HEK293 (cell line): Measurements from ENCODE around the gene FOXN4.
A peak's percentile ranks its signal among the peaks of the same experiment; 100 is the strongest.

ENCODE experiments used
- CTCF ChIA-PET: fragments of 350-600 bp; formaldehyde crosslinking; extraction: SDS; loops from one replicate; lab custom pipeline; 2021; ENCODE audit warnings: antibody characterized with exemption; lab: Yijun Ruan, JAX
- POLR2A ChIA-PET: fragments of 300-600 bp; formaldehyde crosslinking; extraction: SDS; loops from one replicate; lab custom pipeline; 2020; ENCODE audit warnings: antibody characterized with exemption, inconsistent platforms; lab: Yijun Ruan, JAX
- H3K27ac ChIP-seq: fragments of 200-500 bp; sonication (Bioruptor generic); 2 replicates; pipeline ENCODE4 v1.5.1; 2014; ENCODE audit warnings: low read depth, low read length, control low read depth, inconsistent platforms; ENCODE audit errors: extremely low read depth
- H3K36me3 ChIP-seq, 2 experiments: fragments of 200-500 bp in 1 of 2; sonication (Bioruptor generic) in 1 of 2; 1 replicate in 1 of 2; 2 replicates in 1 of 2; pipeline ENCODE4 v1.5.1; 2014 to 2017; ENCODE audit warnings: inconsistent platforms in 2 of 2, low read length in 2 of 2; ENCODE audit not compliant: control insufficient read depth in 2 of 2, insufficient read depth in 1 of 2
- H3K4me1 ChIP-seq: fragments of 200-500 bp; sonication (Bioruptor generic); 2 replicates; pipeline ENCODE4 v1.5.1; 2014; ENCODE audit warnings: mild to moderate bottlenecking, low read length, inconsistent platforms; ENCODE audit not compliant: control insufficient read depth, insufficient read depth
- H3K4me3 ChIP-seq: 2 replicates; pipeline ENCODE4 v1.5.1; 2011; ENCODE audit warnings: low read depth, mild to moderate bottlenecking, control low read depth, low read length, moderate library complexity
- H3K9me3 ChIP-seq: fragments of 200-500 bp; sonication (Bioruptor generic); 2 replicates; pipeline ENCODE4 v1.5.1; 2014; ENCODE audit warnings: low read depth, low read length, inconsistent platforms; ENCODE audit not compliant: control insufficient read depth, insufficient read depth
- HIC1 ChIP-seq: fragments of 450-650 bp; formaldehyde crosslinking; IDR thresholded peaks from 2 replicates; pipeline ENCODE4 v1.5.1; 2016; ENCODE audit warnings: missing biosample characterization, missing genetic modification characterization
- PRDM10 ChIP-seq: fragments of 450-650 bp; formaldehyde crosslinking; IDR thresholded peaks from 2 replicates; pipeline ENCODE4 v1.5.1; 2016; ENCODE audit warnings: missing biosample characterization, missing genetic modification characterization
- PRDM4 ChIP-seq: fragments of 450-650 bp; formaldehyde crosslinking; IDR thresholded peaks from 2 replicates; pipeline ENCODE4 v1.5.1; 2017; ENCODE audit warnings: missing biosample characterization, missing genetic modification characterization
- RBAK ChIP-seq: fragments of 450-650 bp; formaldehyde crosslinking; IDR thresholded peaks from 2 replicates; pipeline ENCODE4 v1.5.1; 2016; ENCODE audit warnings: missing biosample characterization, missing genetic modification characterization
- ZBTB48 ChIP-seq: fragments of 450-650 bp; formaldehyde crosslinking; IDR thresholded peaks from 2 replicates; pipeline ENCODE4 v1.5.1; 2016; ENCODE audit warnings: missing biosample characterization, missing genetic modification characterization
- ZNF184 ChIP-seq: fragments of 450-650 bp; IDR thresholded peaks from 2 replicates; pipeline ENCODE4 v1.5.1; 2018; ENCODE audit warnings: missing biosample characterization, mild to moderate bottlenecking, missing genetic modification characterization
- ZNF239 ChIP-seq: fragments of 450-650 bp; formaldehyde crosslinking; IDR thresholded peaks from 2 replicates; pipeline ENCODE4 v1.5.1; 2016; ENCODE audit warnings: missing biosample characterization, missing genetic modification characterization
- ZNF280C ChIP-seq: fragments of 450-650 bp; formaldehyde crosslinking; IDR thresholded peaks from 2 replicates; pipeline ENCODE4 v1.5.1; 2016; ENCODE audit warnings: missing biosample characterization, missing genetic modification characterization
- ZNF362 ChIP-seq: fragments of 450-650 bp; formaldehyde crosslinking; IDR thresholded peaks from 2 replicates; pipeline ENCODE4 v1.5.1; 2016; ENCODE audit warnings: missing biosample characterization, missing genetic modification characterization
- ZNF610 ChIP-seq: fragments of 450-650 bp; formaldehyde crosslinking; IDR thresholded peaks from 2 replicates; pipeline ENCODE4 v1.5.1; 2016; ENCODE audit warnings: missing biosample characterization, missing genetic modification characterization, borderline replicate concordance
- ZNF747 ChIP-seq: fragments of 450-650 bp; formaldehyde crosslinking; IDR thresholded peaks from 2 replicates; pipeline ENCODE4 v1.5.1; 2016; ENCODE audit warnings: missing biosample characterization, missing genetic modification characterization
- ZNF792 ChIP-seq: fragments of 450-650 bp; formaldehyde crosslinking; IDR thresholded peaks from 2 replicates; pipeline ENCODE4 v1.5.1; 2016; ENCODE audit warnings: missing biosample characterization, missing genetic modification characterization
- ZSCAN18 ChIP-seq: fragments of 450-650 bp; formaldehyde crosslinking; IDR thresholded peaks from 2 replicates; pipeline ENCODE4 v1.5.1; 2016; ENCODE audit warnings: missing biosample characterization, missing genetic modification characterization

The FOXN4 gene

GRCh38 chr12:109287811-109288469, 21.1 kb downstream of the FOXN4 start:
- peaks cover 0 to 6% of the 10 kb centered on the region in 2 experiments; a peak in 2 of 3 replicates for H3K36me3 ChIP-seq
- no peak overlapping the region for H3K27ac ChIP-seq
- no peaks in the 10 kb centered on the region for H3K9me3 ChIP-seq
- no peak overlapping the region for H3K4me3 ChIP-seq
- POLR2A ChIA-PET = no interaction called here
- no peaks in the 10 kb centered on the region for H3K4me1 ChIP-seq
- TF ChIP-seq HIC1 (tag by site-specific recombination) = 0 out of 2 replicates have a peak, but pooled peaks have one; percentile 22
- no peak for TF ChIP-seq ZNF362 (tag by site-specific recombination)
- TF ChIP-seq, all 188 proteins: peak for 1
- CTCF ChIA-PET = interaction anchor here (0.8 kb wide), 1 partner anchor 99 kb away, joined by 3 read pairs; no protein-coding TSS in a partner anchor

GRCh38 chr12:109287181-109287580, 21.9 kb downstream of the FOXN4 start:
- no peaks in the 10 kb centered on the region for H3K4me1 ChIP-seq
- no peak for TF ChIP-seq RBAK
- TF ChIP-seq ZNF239 = no peak
- no peak for TF ChIP-seq ZNF610 (tag by site-specific recombination)
- no peak for TF ChIP-seq ZBTB48 (tag by site-specific recombination)
- TF ChIP-seq ZNF184 (tag by site-specific recombination) = no peak
- peaks cover 0 to 6% of the 10 kb centered on the region in 2 experiments; a peak in 2 of 3 replicates for H3K36me3 ChIP-seq
- CTCF ChIA-PET = no interaction called here
- no peak overlapping the region for H3K27ac ChIP-seq
- no peaks in the 10 kb centered on the region for H3K9me3 ChIP-seq
- no peak overlapping the region for H3K4me3 ChIP-seq
- POLR2A ChIA-PET = no interaction called here

GRCh38 chr12:109286652-109287051, 22.4 kb downstream of the FOXN4 start:
- ChIA-PET POLR2A (no interaction called here), CTCF (no interaction called here)
- no peak overlapping the region for H3K4me3 ChIP-seq
- TF ChIP-seq ZSCAN18 (tag by site-specific recombination) (no peak), ZNF280C (tag by site-specific recombination) (no peak), PRDM4 (tag by site-specific recombination) (no peak), ZNF792 (no peak), PRDM10 (tag by site-specific recombination) (no peak), ZNF747 (tag by site-specific recombination) (no peak)

More at GRCh38 chr12:109286652-109287051, 22.4 kb downstream of the FOXN4 start:
- Histone ChIP-seq H3K4me1 (no peaks in the 10 kb centered on the region), H3K9me3 (no peaks in the 10 kb centered on the region), H3K27ac (no peak overlapping the region), H3K36me3 (peaks cover 0 to 6% of the 10 kb centered on the region in 2 experiments; a peak in 2 of 3 replicates)
